MM.1S (cell line): Measurements from ENCODE around the gene NUDT5.

Source experiments
- EZH2 ChIP-seq: fragments of 300-600 bp; sonication (generic); optimal IDR thresholded peaks from 2 replicates; pipeline ENCODE3; 2017; ENCODE audit warnings: low read depth, mild to moderate bottlenecking, antibody characterized with exemption, low read length, mixed read lengths
- EZH2phosphoT487 ChIP-seq: fragments of 300-600 bp; sonication (generic); IDR thresholded peaks from 2 replicates; pipeline ENCODE4 v1.6.1; 2018; ENCODE audit warnings: antibody characterized with exemption, low read length
- TF ChIP-seq, protein P1 (sequence below): fragments of 300-600 bp; sonication (generic); IDR thresholded peaks from 2 replicates; pipeline ENCODE4 v1.5.1; 2016; ENCODE audit warnings: antibody characterized with exemption, low read length, mixed read lengths

DNA sequence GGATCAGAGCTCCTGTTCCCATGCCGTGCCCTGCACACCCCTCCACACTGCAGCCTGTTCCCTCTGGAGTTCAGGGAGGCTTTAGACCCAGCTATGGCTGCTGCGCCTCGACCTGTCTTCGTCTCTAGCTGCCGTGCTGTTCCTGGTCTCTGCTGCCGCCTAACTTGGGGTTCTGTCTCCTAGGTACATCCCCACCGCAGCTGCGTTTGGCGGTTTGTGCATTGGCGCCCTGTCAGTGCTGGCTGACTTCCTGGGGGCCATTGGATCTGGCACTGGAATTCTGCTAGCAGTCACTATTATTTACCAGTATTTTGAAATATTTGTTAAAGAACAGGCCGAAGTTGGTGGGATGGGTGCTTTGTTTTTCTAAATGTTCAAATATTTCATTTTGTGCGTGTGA lies 31.6 kb downstream of the NUDT5 start:
- no peak for TF ChIP-seq EZH2
- TF ChIP-seq, protein P1, sequence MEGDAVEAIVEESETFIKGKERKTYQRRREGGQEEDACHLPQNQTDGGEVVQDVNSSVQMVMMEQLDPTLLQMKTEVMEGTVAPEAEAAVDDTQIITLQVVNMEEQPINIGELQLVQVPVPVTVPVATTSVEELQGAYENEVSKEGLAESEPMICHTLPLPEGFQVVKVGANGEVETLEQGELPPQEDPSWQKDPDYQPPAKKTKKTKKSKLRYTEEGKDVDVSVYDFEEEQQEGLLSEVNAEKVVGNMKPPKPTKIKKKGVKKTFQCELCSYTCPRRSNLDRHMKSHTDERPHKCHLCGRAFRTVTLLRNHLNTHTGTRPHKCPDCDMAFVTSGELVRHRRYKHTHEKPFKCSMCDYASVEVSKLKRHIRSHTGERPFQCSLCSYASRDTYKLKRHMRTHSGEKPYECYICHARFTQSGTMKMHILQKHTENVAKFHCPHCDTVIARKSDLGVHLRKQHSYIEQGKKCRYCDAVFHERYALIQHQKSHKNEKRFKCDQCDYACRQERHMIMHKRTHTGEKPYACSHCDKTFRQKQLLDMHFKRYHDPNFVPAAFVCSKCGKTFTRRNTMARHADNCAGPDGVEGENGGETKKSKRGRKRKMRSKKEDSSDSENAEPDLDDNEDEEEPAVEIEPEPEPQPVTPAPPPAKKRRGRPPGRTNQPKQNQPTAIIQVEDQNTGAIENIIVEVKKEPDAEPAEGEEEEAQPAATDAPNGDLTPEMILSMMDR, result no peak
- TF ChIP-seq EZH2phosphoT487, result no peak
